Astrocyte of the spinal cord (primary cell): ENCODE data around the gene CCR1.

Experiments
- DNase-seq: peaks from one replicate; pipeline ENCODE4 v3.0.0; 2011; ENCODE audit warnings: low read depth, low spot score
- H3K4me3 ChIP-seq: 2 replicates; pipeline ENCODE4 v1.5.1; 2011; ENCODE audit warnings: low read depth, mild to moderate bottlenecking, low read length, moderate library complexity
- in situ Hi-C: cut with HindIII; loops from 2 replicates; pipeline ENCODE4 v1.10.0; 2017; ENCODE audit warnings: low sequenced_read_pairs
- TF ChIP-seq, protein P1 (sequence below): IDR thresholded peaks from 2 replicates; pipeline ENCODE4 v1.5.1; 2012; ENCODE audit warnings: low read depth, mild to moderate bottlenecking, low read length, inconsistent platforms

CCR1 gene

GRCh38 chr3:46187341-46187700 is 20.8 kb downstream of the CCR1 start:
- no peak overlapping the region for H3K4me3 ChIP-seq
- TF ChIP-seq, protein P1, sequence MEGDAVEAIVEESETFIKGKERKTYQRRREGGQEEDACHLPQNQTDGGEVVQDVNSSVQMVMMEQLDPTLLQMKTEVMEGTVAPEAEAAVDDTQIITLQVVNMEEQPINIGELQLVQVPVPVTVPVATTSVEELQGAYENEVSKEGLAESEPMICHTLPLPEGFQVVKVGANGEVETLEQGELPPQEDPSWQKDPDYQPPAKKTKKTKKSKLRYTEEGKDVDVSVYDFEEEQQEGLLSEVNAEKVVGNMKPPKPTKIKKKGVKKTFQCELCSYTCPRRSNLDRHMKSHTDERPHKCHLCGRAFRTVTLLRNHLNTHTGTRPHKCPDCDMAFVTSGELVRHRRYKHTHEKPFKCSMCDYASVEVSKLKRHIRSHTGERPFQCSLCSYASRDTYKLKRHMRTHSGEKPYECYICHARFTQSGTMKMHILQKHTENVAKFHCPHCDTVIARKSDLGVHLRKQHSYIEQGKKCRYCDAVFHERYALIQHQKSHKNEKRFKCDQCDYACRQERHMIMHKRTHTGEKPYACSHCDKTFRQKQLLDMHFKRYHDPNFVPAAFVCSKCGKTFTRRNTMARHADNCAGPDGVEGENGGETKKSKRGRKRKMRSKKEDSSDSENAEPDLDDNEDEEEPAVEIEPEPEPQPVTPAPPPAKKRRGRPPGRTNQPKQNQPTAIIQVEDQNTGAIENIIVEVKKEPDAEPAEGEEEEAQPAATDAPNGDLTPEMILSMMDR, result no peak
- in situ Hi-C loops, result no loop called here
- no peak for DNase-seq

GRCh38 chr3:46186471-46187340 is 21.4 kb downstream of the CCR1 start:
- H3K4me3 ChIP-seq, result no peak overlapping the region
- TF ChIP-seq, protein P1, result no peak
- no peak for DNase-seq
- in situ Hi-C loops, result no loop called here

DNA sequence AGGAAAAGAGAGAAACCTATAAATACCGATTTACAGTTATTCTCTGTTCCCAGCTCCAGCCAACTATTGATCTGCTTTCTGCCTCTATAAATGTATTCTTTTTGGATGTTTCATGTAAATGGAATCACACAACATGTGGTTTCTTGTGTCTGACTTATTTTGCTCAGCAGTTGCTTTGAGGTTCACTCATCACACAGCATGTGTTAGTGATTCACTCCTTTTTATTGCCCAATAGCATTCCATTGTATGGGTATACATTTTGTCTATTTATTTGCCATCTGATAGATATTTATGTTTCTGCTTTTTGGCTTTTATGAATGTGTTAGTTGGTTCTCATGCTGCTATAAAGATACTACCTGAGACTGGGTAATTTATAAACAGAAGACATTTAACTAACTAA is 23.6 kb downstream of the CCR1 start:
- DNase-seq, result peak; percentile 58
- in situ Hi-C loops, result no loop called here
- TF ChIP-seq, protein P1, result no peak
- no peak overlapping the region for H3K4me3 ChIP-seq

GRCh38 chr3:46183330-46183729 is 24.8 kb downstream of the CCR1 start:
- in situ Hi-C loops, result no loop called here
- DNase-seq, result no peak
- TF ChIP-seq, protein P1, result no peak
- no peak overlapping the region for H3K4me3 ChIP-seq

GRCh38 chr3:46168583-46169345 is 39.3 kb downstream of the CCR1 start:
- in situ Hi-C loops, result no loop called here
- DNase-seq, result peak; percentile 10
- TF ChIP-seq, protein P1, result no peak
- H3K4me3 ChIP-seq, result no peak overlapping the region

GRCh38 chr3:46163556-46164041 is 44.5 kb downstream of the CCR1 start:
- H3K4me3 ChIP-seq, result no peak overlapping the region
- in situ Hi-C loops, result no loop called here
- TF ChIP-seq, protein P1, result no peak
- no peak for DNase-seq
